Spleen (tissue), 7 donors: Measurements from ENCODE around the gene P3H2.

Experiments
- POLR2A ChIP-seq, 3 donors: fragments of 450-650 bp; IDR thresholded peaks; one replicate each; pipeline ENCODE4 v1.5.1; 2017; ENCODE audit warnings: antibody characterized with exemption in 3 of 3, mild to moderate bottlenecking in 1 of 3
- POLR2AphosphoS5 ChIP-seq, 3 donors: sonication (generic); formaldehyde crosslinking; IDR thresholded peaks; one replicate each; pipeline ENCODE4 v1.5.1; 2017; ENCODE audit warnings: antibody characterized with exemption in 3 of 3
- TF ChIP-seq, protein P1 (sequence below), 11 experiments: fragments of 200-600 bp in 7 of 11; fragments of 450-650 bp in 4 of 11; sonication (generic) in 4 of 11; IDR thresholded peaks in 8 of 11; conservative IDR thresholded peaks in 3 of 11; 1 replicate in 7 of 11; 2 replicates in 4 of 11; pipeline versions ENCODE4 v1.4.0 to v1.8.0; 2016 to 2021; ENCODE audit warnings: antibody characterized with exemption in 11 of 11, inconsistent platforms in 4 of 11, mild to moderate bottlenecking in 1 of 11
- donor health status: DM: no; HTN: no; CAD: no; lungs with moderate emphysema.
- donor health status: DM: no; HTN: no; CAD: no.
- donor health status: DM: no; HTN: no; CAD: no.

DNA sequence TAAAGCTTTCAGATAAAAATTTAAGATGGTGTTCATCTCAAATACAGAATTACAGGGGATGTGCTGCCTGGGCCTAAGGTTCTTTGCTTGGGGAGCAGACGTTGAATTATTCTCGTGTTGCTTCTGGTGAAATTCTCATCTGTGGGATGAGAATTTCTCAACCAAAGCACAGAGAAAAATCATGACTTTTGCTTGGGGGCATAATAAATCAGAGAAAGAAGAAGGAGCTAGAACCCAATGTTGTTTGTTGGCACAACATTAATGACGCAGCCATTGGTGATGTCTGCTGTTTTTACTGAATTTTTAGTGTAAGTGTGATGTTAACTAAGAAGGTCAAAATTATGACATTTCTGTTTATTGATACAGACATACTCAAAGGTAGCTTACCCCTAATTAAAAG lies 35.7 kb downstream of the P3H2 start:
- TF ChIP-seq, protein P1, sequence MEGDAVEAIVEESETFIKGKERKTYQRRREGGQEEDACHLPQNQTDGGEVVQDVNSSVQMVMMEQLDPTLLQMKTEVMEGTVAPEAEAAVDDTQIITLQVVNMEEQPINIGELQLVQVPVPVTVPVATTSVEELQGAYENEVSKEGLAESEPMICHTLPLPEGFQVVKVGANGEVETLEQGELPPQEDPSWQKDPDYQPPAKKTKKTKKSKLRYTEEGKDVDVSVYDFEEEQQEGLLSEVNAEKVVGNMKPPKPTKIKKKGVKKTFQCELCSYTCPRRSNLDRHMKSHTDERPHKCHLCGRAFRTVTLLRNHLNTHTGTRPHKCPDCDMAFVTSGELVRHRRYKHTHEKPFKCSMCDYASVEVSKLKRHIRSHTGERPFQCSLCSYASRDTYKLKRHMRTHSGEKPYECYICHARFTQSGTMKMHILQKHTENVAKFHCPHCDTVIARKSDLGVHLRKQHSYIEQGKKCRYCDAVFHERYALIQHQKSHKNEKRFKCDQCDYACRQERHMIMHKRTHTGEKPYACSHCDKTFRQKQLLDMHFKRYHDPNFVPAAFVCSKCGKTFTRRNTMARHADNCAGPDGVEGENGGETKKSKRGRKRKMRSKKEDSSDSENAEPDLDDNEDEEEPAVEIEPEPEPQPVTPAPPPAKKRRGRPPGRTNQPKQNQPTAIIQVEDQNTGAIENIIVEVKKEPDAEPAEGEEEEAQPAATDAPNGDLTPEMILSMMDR (IDR thresholded peaks at IDR 0.05 in 8 of 11, conservative IDR thresholded peaks at IDR 0.05 in 3 of 11), result no peak
- TF ChIP-seq POLR2AphosphoS5 (IDR thresholded peaks at IDR 0.05) (no peak), POLR2A (IDR thresholded peaks at IDR 0.05) (no peak)
